H1 (cell line): ENCODE measurements around the gene ZNF837. TPM values are rescaled to one million over a fixed set of nuclear protein-coding genes. Genes with fewer than 3 reads are reported as not detected.

Source experiments
- CTCF ChIA-PET: fragments of 300-600 bp; sonication (Branson Sonifier 250); formaldehyde crosslinking; loops from one replicate; lab custom pipeline; 2021; ENCODE audit not compliant: partially characterized antibody; lab: Charles Lee
- POLR2A ChIA-PET: fragments of 300-600 bp; sonication (Branson Sonifier 250); formaldehyde crosslinking; loops from one replicate; lab custom pipeline; 2021; ENCODE audit warnings: inconsistent platforms; ENCODE audit not compliant: partially characterized antibody; lab: Charles Lee
- DNase-seq, 2 experiments: peaks; one replicate each; pipeline versions ENCODE4 v3.0.0 to v3.0.0-alpha.2; 2010 to 2022; ENCODE audit warnings: low spot score in 2 of 2, low read depth in 1 of 2, mixed read lengths in 1 of 2
- FAIRE-seq: peaks from 2 replicates; lab custom pipeline; 2011; peaks lifted over from hg19 to GRCh38; lab: Jason Lieb, UNC
- H2AFZ ChIP-seq: 2 replicates; pipeline ENCODE4 v1.8.1; 2012; ENCODE audit warnings: low read length, inconsistent platforms
- H2AK5ac ChIP-seq: 2 replicates; pipeline ENCODE4 v1.6.1; 2013; ENCODE audit warnings: low read depth, low read length
- H2BK120ac ChIP-seq: replicated peaks from 2 replicates; pipeline ENCODE3; 2013; ENCODE audit warnings: low read depth, low read length, inconsistent platforms
- H2BK12ac ChIP-seq: 2 replicates; pipeline ENCODE4 v1.6.1; 2013; ENCODE audit warnings: low read depth, low read length
- H2BK15ac ChIP-seq: 2 replicates; pipeline ENCODE4 v1.6.1; 2013; ENCODE audit warnings: low read length
- H2BK20ac ChIP-seq: 2 replicates; pipeline ENCODE4 v1.6.1; 2013; ENCODE audit warnings: low read length
- H2BK5ac ChIP-seq: 2 replicates; pipeline ENCODE4 v1.6.1; 2013; ENCODE audit warnings: low read depth, low read length
- H3K14ac ChIP-seq: 2 replicates; pipeline ENCODE4 v1.6.1; 2013; ENCODE audit warnings: inconsistent platforms; ENCODE audit not compliant: insufficient read length
- H3K18ac ChIP-seq: 2 replicates; pipeline ENCODE4 v1.6.1; 2013; ENCODE audit warnings: low read length; ENCODE audit errors: extremely low read depth
- H3K23ac ChIP-seq: 2 replicates; pipeline ENCODE4 v1.6.1; 2013; ENCODE audit warnings: inconsistent platforms; ENCODE audit not compliant: insufficient read length
- H3K23me2 ChIP-seq: 2 replicates; pipeline ENCODE4 v1.6.1; 2013; ENCODE audit warnings: low read depth, low read length
- H3K27ac ChIP-seq: 2 replicates; pipeline ENCODE4 v1.6.1; 2011; ENCODE audit warnings: low read depth, low read length, inconsistent platforms
- H3K27me3 ChIP-seq, 4 experiments: replicated peaks in 1 of 4; 1 replicate in 1 of 4; 2 replicates in 3 of 4; pipeline versions ENCODE4 v1.6.1 to v1.8.1; 2011 to 2013; ENCODE audit warnings: low read length in 3 of 4, mild to moderate bottlenecking in 3 of 4, inconsistent platforms in 2 of 4, mixed read lengths in 2 of 4, moderate library complexity in 1 of 4; ENCODE audit not compliant: control insufficient read depth in 3 of 4, insufficient read depth in 3 of 4; ENCODE audit errors: extremely low read depth in 1 of 4
- H3K36me3 ChIP-seq, 4 experiments: 2 replicates each; pipeline versions ENCODE4 v1.6.1 to v1.8.1; 2011 to 2013; ENCODE audit warnings: mild to moderate bottlenecking in 4 of 4, low read length in 3 of 4, moderate library complexity in 2 of 4, control low read depth in 1 of 4, inconsistent platforms in 1 of 4; ENCODE audit not compliant: insufficient read depth in 4 of 4, control insufficient read depth in 2 of 4
- H3K4ac ChIP-seq: replicated peaks from 2 replicates; pipeline ENCODE3; 2013; ENCODE audit warnings: low read length, low read depth, mixed read lengths, inconsistent platforms; ENCODE audit not compliant: insufficient read length
- H3K4me1 ChIP-seq, 4 experiments: replicated peaks in 1 of 4; 1 replicate in 1 of 4; 2 replicates in 3 of 4; pipeline versions ENCODE4 v1.6.1 to v1.8.1; 2011 to 2013; ENCODE audit warnings: low read length in 3 of 4, inconsistent platforms in 2 of 4, mixed read lengths in 1 of 4; ENCODE audit not compliant: insufficient read depth in 4 of 4, control insufficient read depth in 3 of 4
- H3K4me2 ChIP-seq, 2 experiments: 2 replicates each; pipeline versions ENCODE4 v1.6.1 to v1.8.1; 2011 to 2013; ENCODE audit warnings: low read depth in 2 of 2, low read length in 2 of 2, control low read depth in 1 of 2, inconsistent platforms in 1 of 2, mild to moderate bottlenecking in 1 of 2; ENCODE audit not compliant: insufficient read depth in 1 of 2
- H3K4me3 ChIP-seq, 4 experiments: fragments of 200-600, 300-600 bp in 1 of 4; sonication (generic), shearing (Covaris generic), sonication (Bioruptor Twin) in 1 of 4; 2 replicates each; pipeline versions ENCODE4 v1.5.1 to v1.8.1; 2011 to 2016; ENCODE audit warnings: low read length in 4 of 4, low read depth in 3 of 4, control low read depth in 2 of 4, inconsistent platforms in 2 of 4, mild to moderate bottlenecking in 2 of 4, mixed read lengths in 1 of 4, moderate library complexity in 1 of 4; ENCODE audit not compliant: insufficient read depth in 2 of 4; ENCODE audit errors: extremely low read depth in 1 of 4
- H3K56ac ChIP-seq: replicated peaks from 2 replicates; pipeline ENCODE3; 2013; ENCODE audit warnings: low read depth, mild to moderate bottlenecking, mixed read lengths, low read length, inconsistent platforms; ENCODE audit not compliant: insufficient read length
- H3K79me1 ChIP-seq: 2 replicates; pipeline ENCODE4 v1.6.1; 2013; ENCODE audit warnings: low read depth, low read length, control low read depth
- H3K79me2 ChIP-seq, 2 experiments: 2 replicates each; pipeline versions ENCODE4 v1.6.1 to v1.8.1; 2012 to 2013; ENCODE audit warnings: low read length in 2 of 2, mild to moderate bottlenecking in 2 of 2, inconsistent platforms in 1 of 2; ENCODE audit not compliant: insufficient read depth in 2 of 2, control insufficient read depth in 1 of 2
- H3K9ac ChIP-seq, 4 experiments: replicated peaks in 1 of 4; 1 replicate in 1 of 4; 2 replicates in 3 of 4; pipeline versions ENCODE4 v1.6.1 to v1.8.1; 2011 to 2013; ENCODE audit warnings: low read depth in 3 of 4, low read length in 3 of 4, control low read depth in 2 of 4, mild to moderate bottlenecking in 2 of 4, moderate library complexity in 2 of 4, inconsistent platforms in 1 of 4; ENCODE audit errors: extremely low read depth in 1 of 4
- H3K9me3 ChIP-seq, 2 experiments: 2 replicates each; pipeline versions ENCODE4 v1.6.1 to v1.8.1; 2012 to 2013; ENCODE audit warnings: mild to moderate bottlenecking in 2 of 2, moderate library complexity in 2 of 2, control low read depth in 1 of 2, inconsistent platforms in 1 of 2, low read depth in 1 of 2, low read length in 1 of 2, mixed read lengths in 1 of 2; ENCODE audit not compliant: insufficient read depth in 2 of 2
- H4K20me1 ChIP-seq, 2 experiments: replicated peaks in 1 of 2; 2 replicates each; pipeline versions ENCODE3 to v1.8.1; 2011 to 2013; ENCODE audit warnings: inconsistent platforms in 2 of 2, low read length in 2 of 2, mild to moderate bottlenecking in 1 of 2; ENCODE audit not compliant: insufficient read depth in 2 of 2, control insufficient read depth in 1 of 2
- H4K5ac ChIP-seq: 2 replicates; pipeline ENCODE4 v1.6.1; 2013; ENCODE audit warnings: low read length, low read depth, mixed read lengths, inconsistent platforms; ENCODE audit not compliant: insufficient read length
- H4K8ac ChIP-seq: 2 replicates; pipeline ENCODE4 v1.8.0; 2013; ENCODE audit warnings: mild to moderate bottlenecking, moderate library complexity, low read length, inconsistent platforms; ENCODE audit not compliant: insufficient read depth; ENCODE audit errors: extremely low read depth
- H4K91ac ChIP-seq: replicated peaks from 2 replicates; pipeline ENCODE3; 2013; ENCODE audit warnings: low read length, mixed read lengths, inconsistent platforms; ENCODE audit not compliant: insufficient read length
- WGBS, 2 experiments: shearing (Covaris generic) in 1 of 2; methylation state at CpG; one replicate each; pipeline versions ENCODE4 v1.1.6 to v1.1.7; 2013 to 2015; ENCODE audit warnings: low lambda C conversion rate in 2 of 2, mixed read lengths in 2 of 2, inconsistent platforms in 1 of 2, low coverage in 1 of 2, missing lambda C conversion rate in 1 of 2; ENCODE audit not compliant: insufficient replicate concordance in 2 of 2, insufficient coverage in 1 of 2, insufficient read length in 1 of 2; ENCODE audit errors: extremely low coverage in 1 of 2, missing lambda C conversion rate in 1 of 2; 5-methylcytosine and 5-hydroxymethylcytosine counted together
- polyA plus RNA-seq, 7 experiments: library from polyadenylated mRNA; depleted of rRNA in 3 of 7; stranded (reverse) in 5 of 7; unstranded in 2 of 7; fragments of >200 nt in 5 of 7; fragments of 200-250 nt in 2 of 7; gene quantifications; 1 replicate in 5 of 7; 2 replicates in 1 of 7; 4 replicates in 1 of 7; pipeline versions ENCODE4 v1.2.1 to v1.2.3, GENCODE V29; 2011 to 2013; ENCODE audit warnings: missing spikeins in 2 of 7, mixed read lengths in 2 of 7
- total RNA-seq: library from RNA; stranded (reverse); fragmentation: NEBNext Ultra II Directional; extraction: Animal tissue kit (Norgen Biotek cat#: 25700); gene quantifications from 2 replicates; pipeline ENCODE4 v1.2.1, GENCODE V29; 2021

The ZNF837 gene
- total and polyA plus RNA-seq, 2 of the 8 experiments (the other 6 are each of a cell fraction or from before 2014, with no cell fraction given): 1.9 to 3.3 TPM

GRCh38 chr19:58352760-58353671 lies 27.8 kb downstream of the ZNF837 start, which contains the start of gene A1BG:
TSS of gene A1BG (minus strand) at chr19:58353492. CDS start at chr19:58353437, 55 bp downstream.
- Histone ChIP-seq H4K91ac (no peak within 1 kb of the TSS), H3K4ac (no peak within 1 kb of the TSS), H3K56ac (no peak within 1 kb of the TSS), H2BK15ac (no peak within 1 kb of the TSS), H3K23ac (no peak within 1 kb of the TSS), H3K4me1 (peaks cover 0 to 6% (median 0%) of the 10 kb centered on the region in 4 experiments; a peak in 1 of 7 replicates), H2BK20ac (no peak within 1 kb of the TSS), H3K9ac (no peak within 1 kb of the TSS), H4K5ac (no peak within 1 kb of the TSS), H2BK5ac (no peak within 1 kb of the TSS), H3K27ac (no peak within 1 kb of the TSS), H3K79me1 (no peaks in the 10 kb centered on the region), H3K4me3 (no peak within 1 kb of the TSS), H4K8ac (0 out of 2 replicates have a peak within 1 kb of the TSS, but pooled peaks have one; percentile 16), H3K27me3 (no peaks in the 10 kb centered on the region), H4K20me1 (peaks cover 0 to 3% of the 10 kb centered on the region in 2 experiments), H2AFZ (no peak within 1 kb of the TSS), H3K23me2 (no peaks in the 10 kb centered on the region), H2BK12ac (no peak within 1 kb of the TSS), H2AK5ac (no peak within 1 kb of the TSS), H3K18ac (no peak within 1 kb of the TSS), H3K36me3 (no peaks in the 10 kb centered on the region), H3K79me2 (no peaks in the 10 kb centered on the region), H3K9me3 (no peaks in the 10 kb centered on the region), H3K4me2 (no peak within 1 kb of the TSS), H2BK120ac (no peak within 1 kb of the TSS), H3K14ac (no peak within 1 kb of the TSS)
- no peak for DNase-seq
- ChIA-PET POLR2A (interaction anchor here (2.5 to 11.4 kb wide), 2 partner anchors 9 to 42 kb away, joined by 9 to 102 read pairs; partner anchors contain the start of genes RNF225 and ZNF497), CTCF (interaction anchor here (0.8 to 2.9 kb wide), 4 partner anchors 14 to 161 kb away, joined by 3 to 14 read pairs (median 6); no protein-coding TSS in a partner anchor)
- no peak for FAIRE-seq
- 92% methylated on average over 24 of the region's 26 CpGs; no CpG with 5 or more reads in 1 of the 2 experiments for WGBS, 2 experiments
